ENCODE data around the gene BCL2L11. TPM values are rescaled to one million over a fixed set of nuclear protein-coding genes. Genes with fewer than 3 reads are reported as not detected.

The BCL2L11 gene
- total RNA-seq, 1 donor from 2014 or later = 221 TPM

DNA sequence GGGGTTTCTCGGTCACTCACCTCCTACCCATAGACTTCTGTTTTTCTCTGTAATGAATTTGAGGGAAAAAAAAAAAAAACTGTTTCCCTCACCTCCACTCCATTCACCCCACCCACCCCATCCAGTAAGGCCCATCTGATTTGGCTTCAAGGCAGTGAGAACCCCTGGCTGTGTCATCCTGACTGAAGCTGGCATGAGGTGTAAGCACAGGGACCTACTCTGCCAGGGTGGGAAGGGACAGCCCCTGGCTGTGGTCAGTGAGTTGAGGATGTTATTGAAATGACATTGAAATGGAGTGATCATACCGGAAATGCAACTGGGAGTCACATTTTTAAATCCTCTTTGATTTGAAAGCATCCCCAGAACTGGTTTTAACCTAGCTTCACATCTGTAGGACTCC lies 19.1 kb upstream of the BCL2L11 start:
- no peaks in the 10 kb centered on the region for H3K9me3 Mint-ChIP-seq
- DNase-seq = no peak
- peaks cover 10% of the 10 kb centered on the region for H3K4me1 Mint-ChIP-seq
- H3K27me3 Mint-ChIP-seq = peaks cover 3% of the 10 kb centered on the region
- no peak overlapping the region for H3K27ac Mint-ChIP-seq
- H3K4me3 Mint-ChIP-seq = no peak overlapping the region
- TF ChIP-seq, protein P1, sequence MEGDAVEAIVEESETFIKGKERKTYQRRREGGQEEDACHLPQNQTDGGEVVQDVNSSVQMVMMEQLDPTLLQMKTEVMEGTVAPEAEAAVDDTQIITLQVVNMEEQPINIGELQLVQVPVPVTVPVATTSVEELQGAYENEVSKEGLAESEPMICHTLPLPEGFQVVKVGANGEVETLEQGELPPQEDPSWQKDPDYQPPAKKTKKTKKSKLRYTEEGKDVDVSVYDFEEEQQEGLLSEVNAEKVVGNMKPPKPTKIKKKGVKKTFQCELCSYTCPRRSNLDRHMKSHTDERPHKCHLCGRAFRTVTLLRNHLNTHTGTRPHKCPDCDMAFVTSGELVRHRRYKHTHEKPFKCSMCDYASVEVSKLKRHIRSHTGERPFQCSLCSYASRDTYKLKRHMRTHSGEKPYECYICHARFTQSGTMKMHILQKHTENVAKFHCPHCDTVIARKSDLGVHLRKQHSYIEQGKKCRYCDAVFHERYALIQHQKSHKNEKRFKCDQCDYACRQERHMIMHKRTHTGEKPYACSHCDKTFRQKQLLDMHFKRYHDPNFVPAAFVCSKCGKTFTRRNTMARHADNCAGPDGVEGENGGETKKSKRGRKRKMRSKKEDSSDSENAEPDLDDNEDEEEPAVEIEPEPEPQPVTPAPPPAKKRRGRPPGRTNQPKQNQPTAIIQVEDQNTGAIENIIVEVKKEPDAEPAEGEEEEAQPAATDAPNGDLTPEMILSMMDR (IDR thresholded peaks at IDR 0.05) = no peak
- H3K36me3 Mint-ChIP-seq (ENCODE audit: low read depth) = no peaks in the 10 kb centered on the region
- ATAC-seq (ENCODE audit: low read depth) = no peak
- intact Hi-C loops (cut with micrococcal nuclease) = loop anchor here (2.0 to 5.0 kb wide), 2 partner anchors 19 to 44 kb away; partner anchors contain the start of gene BCL2L11
- ChIA-PET POLR2A (interaction anchor here (0.7 kb wide), 1 partner anchor 16 kb away, joined by 4 read pairs; no protein-coding TSS in a partner anchor), CTCF (no interaction called here)

GRCh38 chr2:111102216-111102615 lies 18.5 kb upstream of the BCL2L11 start:
- TF ChIP-seq, protein P1 (IDR thresholded peaks at IDR 0.05) = no peak
- Mint-ChIP-seq H3K9me3 (no peaks in the 10 kb centered on the region), H3K27ac (no peak overlapping the region), H3K27me3 (peaks cover 4% of the 10 kb centered on the region), H3K4me3 (no peak overlapping the region), H3K4me1 (peaks cover 10% of the 10 kb centered on the region), H3K36me3 (ENCODE audit: low read depth) (no peaks in the 10 kb centered on the region)
- no peak for ATAC-seq (ENCODE audit: low read depth)
- ChIA-PET CTCF (no interaction called here), POLR2A (interaction anchor here (0.7 kb wide), 1 partner anchor 15 kb away, joined by 4 read pairs; no protein-coding TSS in a partner anchor)
- intact Hi-C loops (cut with micrococcal nuclease) = loop anchor here (5.0 kb wide), 1 partner anchor 45 kb away; no protein-coding TSS in a partner anchor
- no peak for DNase-seq

DNA sequence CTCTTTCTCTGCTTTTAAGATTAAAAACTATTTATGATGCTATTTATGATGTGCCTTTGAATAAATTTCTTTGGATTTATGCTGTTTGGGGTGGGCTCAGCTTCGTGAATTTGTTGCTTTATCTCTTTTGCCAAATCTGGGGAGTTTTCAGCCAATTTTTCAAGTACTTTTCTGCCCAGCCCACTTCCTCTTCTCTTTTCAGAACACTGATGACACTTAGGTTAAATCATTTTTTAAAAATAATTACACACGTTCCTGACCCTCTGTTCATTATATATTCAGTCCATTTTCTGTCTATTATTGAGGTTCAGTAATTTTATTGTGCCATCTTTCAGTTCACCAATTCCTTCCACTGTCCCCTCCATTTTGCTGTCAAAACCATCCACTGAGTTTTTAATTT lies 14.8 kb upstream of the BCL2L11 start:
- ChIA-PET CTCF (no interaction called here), POLR2A (no interaction called here)
- no peak overlapping the region for H3K27ac Mint-ChIP-seq
- no peak overlapping the region for H3K4me3 Mint-ChIP-seq
- no peaks in the 10 kb centered on the region for H3K36me3 Mint-ChIP-seq (ENCODE audit: low read depth)
- no peak for DNase-seq
- ATAC-seq (ENCODE audit: low read depth) = no peak
- intact Hi-C loops (cut with micrococcal nuclease) = no loop called here
- peaks cover 7% of the 10 kb centered on the region for H3K27me3 Mint-ChIP-seq
- H3K9me3 Mint-ChIP-seq = no peaks in the 10 kb centered on the region
- TF ChIP-seq, protein P1 (IDR thresholded peaks at IDR 0.05) = no peak
- peaks cover 2% of the 10 kb centered on the region for H3K4me1 Mint-ChIP-seq

GRCh38 chr2:111106706-111107105 lies 14.0 kb upstream of the BCL2L11 start:
- Mint-ChIP-seq H3K4me1 (no peaks in the 10 kb centered on the region), H3K4me3 (no peak overlapping the region), H3K36me3 (ENCODE audit: low read depth) (no peaks in the 10 kb centered on the region), H3K9me3 (no peaks in the 10 kb centered on the region), H3K27me3 (peaks cover 7% of the 10 kb centered on the region), H3K27ac (no peak overlapping the region)
- DNase-seq = no peak
- intact Hi-C loops (cut with micrococcal nuclease) = no loop called here
- POLR2A ChIA-PET = no interaction called here
- CTCF ChIA-PET = no interaction called here
- ATAC-seq (ENCODE audit: low read depth) = no peak
- TF ChIP-seq, protein P1 (IDR thresholded peaks at IDR 0.05) = no peak

GRCh38 chr2:111108745-111109271 lies 11.9 kb upstream of the BCL2L11 start:
- Mint-ChIP-seq H3K27ac (no peak overlapping the region), H3K4me3 (no peak overlapping the region), H3K4me1 (no peaks in the 10 kb centered on the region), H3K27me3 (peaks cover 20% of the 10 kb centered on the region), H3K36me3 (ENCODE audit: low read depth) (no peaks in the 10 kb centered on the region), H3K9me3 (no peaks in the 10 kb centered on the region)
- ChIA-PET CTCF (no interaction called here), POLR2A (no interaction called here)
- DNase-seq (no peak), ATAC-seq (ENCODE audit: low read depth) (no peak)
- intact Hi-C loops (cut with micrococcal nuclease) = no loop called here
- TF ChIP-seq, protein P1 (IDR thresholded peaks at IDR 0.05) = no peak

Measured in activated B cell treated with CpG ODN at 0.5 μM for 24 hours (primary cell).